ENCODE measurements around the gene PIRT. TPM values are rescaled to one million over a fixed set of nuclear protein-coding genes. Genes with fewer than 3 reads are reported as not detected.
"Not testable (repeated sequence)": the region's sequence is repeated elsewhere in the genome, so short reads cannot be mapped to it uniquely, and the experiment has no call there.

Gene PIRT
- polyA plus RNA-seq, 1 donor, result 6.5 TPM

DNA sequence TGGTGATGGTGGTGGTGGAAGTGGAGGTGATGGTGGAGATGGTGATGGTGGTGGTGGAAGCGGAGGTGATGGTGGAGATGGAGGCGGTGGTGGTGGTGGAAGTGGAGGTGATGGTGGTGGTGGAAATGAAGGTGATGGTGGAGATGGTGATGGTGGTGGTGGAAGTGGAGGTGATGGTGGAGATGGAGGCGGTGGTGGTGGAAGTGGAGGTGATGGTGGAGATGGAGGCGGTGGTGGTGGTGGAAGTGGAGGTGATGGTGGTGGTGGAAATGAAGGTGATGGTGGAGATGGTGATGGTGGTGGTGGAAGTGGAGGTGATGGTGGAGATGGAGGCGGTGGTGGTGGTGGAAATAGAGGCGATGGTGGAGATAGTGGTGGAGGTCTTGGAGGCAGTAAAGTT is 8.7 kb upstream of the PIRT start:
- DNase-seq; H3K4me3 ChIP-seq (ENCODE audit: low read length); H3K27ac ChIP-seq (ENCODE audit: low read length); H3K36me3 ChIP-seq (ENCODE audit: control insufficient read depth, insufficient read depth, low read length); H3K9me3 ChIP-seq (ENCODE audit: control insufficient read depth, low read depth, low read length); H3K27me3 ChIP-seq (ENCODE audit: control insufficient read depth, insufficient read depth, low read length): not testable (repeated sequence)
- H3K4me1 ChIP-seq (ENCODE audit: control insufficient read depth, insufficient read depth, low read length), result peaks cover 16% of the 10 kb centered on the region
- WGBS (ENCODE audit: insufficient coverage, low lambda C conversion rate), result 71% methylated on average over 3 of the region's 6 CpGs

DNA sequence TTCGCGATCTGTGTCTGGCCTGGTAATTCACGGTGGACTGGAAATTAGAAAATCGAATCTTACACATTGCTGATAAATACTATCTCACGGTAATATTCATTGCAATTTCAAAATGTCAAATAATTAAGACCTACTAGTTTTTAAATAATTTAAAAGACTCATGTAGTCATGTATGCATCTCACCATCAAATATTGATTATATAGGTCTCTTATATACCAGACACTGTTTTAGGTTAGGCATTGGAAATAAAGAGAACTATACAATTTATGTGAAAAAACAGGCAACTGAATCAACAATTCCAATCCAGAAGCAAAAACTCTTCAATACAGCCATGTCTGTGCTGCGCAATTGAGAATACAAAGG is 7.5 kb upstream of the PIRT start:
- DNase-seq, result no peak
- Histone ChIP-seq H3K4me1 (ENCODE audit: control insufficient read depth, insufficient read depth, low read length) (peaks cover 16% of the 10 kb centered on the region), H3K36me3 (ENCODE audit: control insufficient read depth, insufficient read depth, low read length) (no peaks in the 10 kb centered on the region), H3K4me3 (ENCODE audit: low read length) (no peak overlapping the region), H3K9me3 (ENCODE audit: control insufficient read depth, low read depth, low read length) (no peaks in the 10 kb centered on the region), H3K27me3 (ENCODE audit: control insufficient read depth, insufficient read depth, low read length) (no peaks in the 10 kb centered on the region), H3K27ac (ENCODE audit: low read length) (no peak overlapping the region)
- WGBS (ENCODE audit: insufficient coverage, low lambda C conversion rate), result no CpG with 5 or more reads among the region's 6 CpGs

DNA sequence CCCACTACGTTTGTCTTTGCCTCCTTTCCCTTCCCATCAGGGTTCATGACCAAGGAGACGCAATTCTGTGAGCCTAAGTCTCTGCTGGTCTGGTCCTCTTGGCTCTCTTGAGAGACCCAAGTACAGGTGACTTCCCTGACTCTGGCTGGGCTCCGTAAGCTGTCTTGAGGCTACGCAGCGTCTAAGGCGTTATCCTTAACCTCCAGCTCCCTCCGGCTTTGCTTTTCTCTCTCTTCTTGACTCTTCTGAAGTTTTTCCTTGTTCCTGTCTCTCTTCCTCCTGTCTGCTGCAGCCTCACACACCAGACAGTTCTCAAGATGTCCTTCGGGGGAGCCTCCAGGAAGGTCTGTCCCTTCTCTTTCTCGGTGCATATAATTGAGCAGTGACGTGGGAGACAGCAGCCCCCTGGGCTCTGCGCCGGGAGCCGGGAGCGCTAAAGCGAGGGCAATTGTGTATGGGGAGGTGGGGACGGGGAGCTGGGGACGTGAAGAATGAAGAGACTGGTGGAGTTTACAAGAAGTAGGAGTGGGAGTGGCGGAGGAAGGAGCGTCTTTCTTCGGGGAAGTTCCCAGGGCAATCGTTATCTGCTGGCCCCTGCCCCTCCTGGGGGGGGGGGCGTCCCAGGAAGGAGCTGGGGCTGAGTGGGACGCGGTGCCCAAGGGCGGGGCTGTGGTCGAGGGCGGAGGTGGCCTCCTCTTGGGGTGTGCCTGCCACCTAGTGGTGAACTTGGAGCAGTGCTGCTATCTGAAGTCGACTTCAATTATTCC is 6.9 kb upstream of the PIRT start:
- H3K4me3 ChIP-seq (ENCODE audit: low read length), result peak overlapping the region; percentile 58
- peak; percentile 85 for DNase-seq
- H3K9me3 ChIP-seq (ENCODE audit: control insufficient read depth, low read depth, low read length), result no peaks in the 10 kb centered on the region
- H3K27ac ChIP-seq (ENCODE audit: low read length), result peak overlapping the region; percentile 87
- H3K36me3 ChIP-seq (ENCODE audit: control insufficient read depth, insufficient read depth, low read length), result no peaks in the 10 kb centered on the region
- WGBS (ENCODE audit: insufficient coverage, low lambda C conversion rate), result 0% methylated on average over 1 of the region's 28 CpGs
- H3K4me1 ChIP-seq (ENCODE audit: control insufficient read depth, insufficient read depth, low read length), result peaks cover 16% of the 10 kb centered on the region
- H3K27me3 ChIP-seq (ENCODE audit: control insufficient read depth, insufficient read depth, low read length), result no peaks in the 10 kb centered on the region

DNA sequence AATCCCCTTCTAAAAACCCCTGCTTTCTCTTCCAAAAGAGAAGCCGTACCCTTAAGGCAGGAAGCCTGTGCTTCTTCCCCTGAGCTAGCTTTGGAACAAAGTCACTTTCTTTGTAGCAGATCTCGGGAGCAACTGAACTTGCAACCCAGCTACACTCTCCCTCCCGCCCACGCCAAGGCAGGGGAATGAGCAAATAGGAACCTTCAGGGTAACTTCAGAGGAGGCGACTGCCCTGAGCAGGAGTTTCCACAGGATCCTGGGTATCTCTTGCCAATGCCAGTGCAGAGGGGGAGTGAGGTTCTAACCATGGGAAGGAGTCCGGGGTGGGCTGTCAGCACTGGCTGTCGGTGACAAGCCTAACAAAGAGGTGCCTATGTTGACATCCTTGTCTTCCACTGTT is 5.9 kb upstream of the PIRT start:
- no peaks in the 10 kb centered on the region for H3K36me3 ChIP-seq (ENCODE audit: control insufficient read depth, insufficient read depth, low read length)
- WGBS (ENCODE audit: insufficient coverage, low lambda C conversion rate), result no CpG with 5 or more reads among the region's 7 CpGs
- H3K4me3 ChIP-seq (ENCODE audit: low read length), result no peak overlapping the region
- peaks cover 16% of the 10 kb centered on the region for H3K4me1 ChIP-seq (ENCODE audit: control insufficient read depth, insufficient read depth, low read length)
- peak overlapping the region; percentile 87 for H3K27ac ChIP-seq (ENCODE audit: low read length)
- DNase-seq, result peak; percentile 65 to 85
- no peaks in the 10 kb centered on the region for H3K9me3 ChIP-seq (ENCODE audit: control insufficient read depth, low read depth, low read length)
- H3K27me3 ChIP-seq (ENCODE audit: control insufficient read depth, insufficient read depth, low read length), result no peaks in the 10 kb centered on the region

DNA sequence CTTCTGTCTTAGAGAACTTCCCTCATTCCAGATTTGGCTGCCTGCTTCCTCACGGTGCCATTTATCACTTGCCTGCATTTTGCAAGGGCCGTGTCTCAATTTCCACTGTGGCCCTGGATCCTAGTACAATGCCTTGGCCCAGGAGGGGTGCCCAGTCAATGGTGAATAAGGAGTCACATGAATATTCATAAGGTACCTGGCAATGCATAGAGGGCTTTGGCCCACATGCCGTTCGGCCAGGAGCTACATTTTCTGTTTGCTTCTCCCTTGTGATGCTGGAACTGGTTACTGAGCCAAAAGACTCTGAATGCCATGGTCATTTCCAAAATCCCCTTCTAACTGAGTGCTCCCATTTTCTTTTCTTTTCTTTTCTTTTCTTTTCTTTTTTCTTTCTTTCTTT is 4.8 kb upstream of the PIRT start:
- H3K27me3 ChIP-seq (ENCODE audit: control insufficient read depth, insufficient read depth, low read length), result no peaks in the 10 kb centered on the region
- peak overlapping the region; percentile 87 for H3K27ac ChIP-seq (ENCODE audit: low read length)
- no peak for DNase-seq
- H3K4me1 ChIP-seq (ENCODE audit: control insufficient read depth, insufficient read depth, low read length), result peaks cover 16% of the 10 kb centered on the region
- no peak overlapping the region for H3K4me3 ChIP-seq (ENCODE audit: low read length)
- H3K9me3 ChIP-seq (ENCODE audit: control insufficient read depth, low read depth, low read length), result no peaks in the 10 kb centered on the region
- WGBS (ENCODE audit: insufficient coverage, low lambda C conversion rate), result 100% methylated on average over 1 of the region's 4 CpGs
- no peaks in the 10 kb centered on the region for H3K36me3 ChIP-seq (ENCODE audit: control insufficient read depth, insufficient read depth, low read length)

DNA sequence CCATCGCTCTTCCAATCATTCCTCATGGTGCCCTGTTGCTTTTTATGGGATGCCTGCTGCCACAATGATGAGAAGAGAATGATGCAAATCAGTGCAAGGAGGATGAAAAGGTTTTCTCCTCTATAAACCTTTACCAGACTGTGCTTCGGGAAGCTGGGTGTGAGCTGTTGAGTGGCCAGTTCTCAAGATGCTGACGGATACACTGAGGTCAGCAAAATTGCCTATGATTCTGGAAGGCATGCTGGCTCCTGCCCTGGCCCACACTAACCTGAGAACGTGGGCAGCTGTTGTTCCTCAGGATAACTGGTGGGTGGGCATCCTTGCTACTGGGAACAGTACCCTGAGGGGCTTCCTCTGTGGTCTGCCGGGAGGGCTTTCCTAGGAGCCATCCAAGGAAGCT is 795 bp upstream of the PIRT start:
- no peaks in the 10 kb centered on the region for H3K36me3 ChIP-seq (ENCODE audit: control insufficient read depth, insufficient read depth, low read length)
- no peak overlapping the region for H3K4me3 ChIP-seq (ENCODE audit: low read length)
- no peaks in the 10 kb centered on the region for H3K27me3 ChIP-seq (ENCODE audit: control insufficient read depth, insufficient read depth, low read length)
- H3K4me1 ChIP-seq (ENCODE audit: control insufficient read depth, insufficient read depth, low read length), result peaks cover 9% of the 10 kb centered on the region
- DNase-seq, result no peak
- no peak overlapping the region for H3K27ac ChIP-seq (ENCODE audit: low read length)
- H3K9me3 ChIP-seq (ENCODE audit: control insufficient read depth, low read depth, low read length), result no peaks in the 10 kb centered on the region
- no CpG with 5 or more reads among the region's 5 CpGs for whole genome bisulfite sequencing (ENCODE audit: insufficient coverage, low lambda C conversion rate)

DNA sequence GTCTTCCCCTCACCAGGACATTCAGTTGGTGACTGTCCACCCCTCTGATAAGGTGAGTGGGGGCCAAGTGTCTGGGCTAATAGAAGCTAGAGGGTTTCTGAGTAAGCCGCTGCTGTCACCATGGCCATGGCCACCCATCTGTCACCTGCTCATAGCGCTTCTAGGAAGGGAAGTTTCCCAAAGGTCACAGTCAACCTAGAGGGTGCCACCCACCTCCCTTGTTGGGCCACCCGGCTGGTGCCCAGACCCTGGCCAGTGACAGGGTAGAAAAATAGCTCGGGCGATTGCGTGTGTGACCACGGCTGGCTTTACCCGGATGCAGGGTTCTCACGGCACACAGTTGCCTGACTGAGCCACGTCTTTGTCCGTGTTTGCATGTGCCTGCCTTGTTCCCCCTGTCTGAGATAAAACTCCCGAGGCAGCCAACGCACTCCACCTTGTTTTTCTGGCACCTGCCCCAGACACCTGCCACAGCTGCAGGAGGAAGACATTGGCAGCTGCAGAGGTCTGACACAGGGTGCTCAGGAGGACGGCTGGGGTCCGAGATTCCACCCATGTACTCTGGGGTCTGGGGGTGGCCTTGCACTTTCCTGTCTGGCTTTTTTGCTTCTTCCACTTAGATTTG is 809 bp downstream of the PIRT start:
- no peak for DNase-seq

DNA sequence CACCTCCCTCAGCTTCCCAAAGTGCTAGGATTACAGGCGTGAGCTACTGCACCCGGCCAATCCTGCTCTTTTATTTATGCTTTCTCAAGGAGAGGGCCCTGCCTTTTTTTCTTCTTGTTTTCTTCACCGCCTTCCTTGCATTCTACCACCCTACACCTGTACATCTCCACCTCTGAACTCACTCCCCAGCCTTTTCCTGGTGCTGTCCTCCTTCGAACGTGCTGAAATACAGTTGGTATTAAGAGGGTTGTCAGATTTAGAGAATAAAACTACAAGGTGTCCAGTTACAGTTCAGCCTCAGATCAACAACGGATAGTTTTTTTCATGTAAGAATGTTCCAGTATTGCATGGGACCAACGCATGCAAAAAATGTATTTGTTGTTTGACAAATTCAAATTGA is 1.7 kb downstream of the PIRT start:
- Histone ChIP-seq H3K9me3 (ENCODE audit: control insufficient read depth, low read depth, low read length) (no peaks in the 10 kb centered on the region), H3K36me3 (ENCODE audit: control insufficient read depth, insufficient read depth, low read length) (no peaks in the 10 kb centered on the region), H3K4me1 (ENCODE audit: control insufficient read depth, insufficient read depth, low read length) (no peaks in the 10 kb centered on the region), H3K4me3 (ENCODE audit: low read length) (no peak overlapping the region), H3K27ac (ENCODE audit: low read length) (no peak overlapping the region), H3K27me3 (ENCODE audit: control insufficient read depth, insufficient read depth, low read length) (no peaks in the 10 kb centered on the region)
- DNase-seq, result no peak
- 91% methylated on average over 4 of the region's 7 CpGs for WGBS (ENCODE audit: insufficient coverage, low lambda C conversion rate)

More for the DNA sequence above, 809 bp downstream of the PIRT start:
- Histone ChIP-seq H3K4me3 (ENCODE audit: low read length) (no peak overlapping the region), H3K27ac (ENCODE audit: low read length) (no peak overlapping the region), H3K36me3 (ENCODE audit: control insufficient read depth, insufficient read depth, low read length) (no peaks in the 10 kb centered on the region), H3K27me3 (ENCODE audit: control insufficient read depth, insufficient read depth, low read length) (no peaks in the 10 kb centered on the region), H3K4me1 (ENCODE audit: control insufficient read depth, insufficient read depth, low read length) (no peaks in the 10 kb centered on the region), H3K9me3 (ENCODE audit: control insufficient read depth, low read depth, low read length) (no peaks in the 10 kb centered on the region)
- no CpG with 5 or more reads among the region's 15 CpGs for WGBS (ENCODE audit: insufficient coverage, low lambda C conversion rate)

DNA sequence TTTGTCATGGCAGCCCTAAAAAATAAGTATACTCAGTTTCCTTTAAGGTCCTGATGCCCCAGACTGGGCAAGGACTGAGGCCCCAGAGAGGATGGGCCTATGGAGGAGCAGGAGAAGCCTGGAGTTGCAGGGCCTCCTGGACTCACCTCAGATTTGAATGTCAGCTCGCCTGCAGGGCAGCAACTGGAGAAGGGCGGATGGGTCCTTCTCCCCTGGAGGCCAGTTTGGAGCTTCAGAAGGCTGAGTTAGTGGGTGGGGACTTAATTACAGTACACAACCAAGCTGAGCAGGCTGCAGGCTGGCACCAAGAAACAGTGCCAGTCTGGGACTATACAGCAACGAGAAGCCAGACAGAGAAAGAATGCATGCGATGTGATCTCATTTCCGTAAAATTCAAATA is 6.2 kb downstream of the PIRT start:
- no peak overlapping the region for H3K27ac ChIP-seq (ENCODE audit: low read length)
- H3K4me3 ChIP-seq (ENCODE audit: low read length), result no peak overlapping the region
- 80% methylated on average over 1 of the region's 5 CpGs for WGBS (ENCODE audit: insufficient coverage, low lambda C conversion rate)
- no peaks in the 10 kb centered on the region for H3K27me3 ChIP-seq (ENCODE audit: control insufficient read depth, insufficient read depth, low read length)
- no peaks in the 10 kb centered on the region for H3K4me1 ChIP-seq (ENCODE audit: control insufficient read depth, insufficient read depth, low read length)
- DNase-seq, result no peak
- H3K9me3 ChIP-seq (ENCODE audit: control insufficient read depth, low read depth, low read length), result no peaks in the 10 kb centered on the region
- H3K36me3 ChIP-seq (ENCODE audit: control insufficient read depth, insufficient read depth, low read length), result no peaks in the 10 kb centered on the region

DNA sequence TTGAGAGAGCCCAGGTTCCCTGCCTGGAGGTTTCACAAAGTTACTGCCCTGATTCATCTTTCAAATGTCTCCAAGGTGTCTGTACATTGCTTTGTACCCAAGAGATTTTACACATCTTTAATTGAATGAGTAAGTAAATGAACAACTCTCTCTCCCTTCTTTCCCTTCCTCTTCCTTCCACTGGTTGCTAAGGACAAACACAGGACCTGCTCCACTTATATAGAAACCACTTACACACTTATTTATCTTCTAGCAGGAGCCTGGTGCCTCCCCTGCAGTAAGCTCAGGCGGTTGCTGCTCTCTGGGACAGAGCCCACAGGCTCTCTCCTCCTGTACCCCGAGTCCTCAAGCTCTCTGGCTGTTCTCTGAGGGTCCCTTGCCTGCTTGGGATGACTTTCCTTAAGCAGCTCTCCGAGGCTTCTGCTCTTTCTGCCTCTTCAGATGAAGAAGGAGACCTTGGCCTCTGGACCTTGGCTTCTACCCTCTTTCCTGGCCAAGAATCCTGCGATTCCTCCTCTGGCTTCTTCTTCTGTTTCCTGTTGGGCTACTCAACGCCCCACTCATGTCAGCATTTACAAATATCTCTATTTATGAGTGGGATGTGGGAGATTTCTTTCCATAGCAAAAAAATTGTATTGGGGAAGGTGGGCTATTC is 9.9 kb downstream of the PIRT start:
- no peak overlapping the region for H3K27ac ChIP-seq (ENCODE audit: low read length)
- no peaks in the 10 kb centered on the region for H3K27me3 ChIP-seq (ENCODE audit: control insufficient read depth, insufficient read depth, low read length)
- no peaks in the 10 kb centered on the region for H3K36me3 ChIP-seq (ENCODE audit: control insufficient read depth, insufficient read depth, low read length)
- no CpG with 5 or more reads among the region's 5 CpGs for WGBS (ENCODE audit: insufficient coverage, low lambda C conversion rate)
- no peaks in the 10 kb centered on the region for H3K4me1 ChIP-seq (ENCODE audit: control insufficient read depth, insufficient read depth, low read length)
- H3K4me3 ChIP-seq (ENCODE audit: low read length), result no peak overlapping the region
- H3K9me3 ChIP-seq (ENCODE audit: control insufficient read depth, low read depth, low read length), result no peaks in the 10 kb centered on the region
- DNase-seq, result peak in 1 of 2 donors; percentile 32
